Activated naive CD4-positive, alpha-beta T cell treated with anti-CD3 and anti-CD28 coated beads, Interleukin-2, amount 50 U/mL, for 24 hours (primary cell): ENCODE data around the gene TM9SF4.

Source experiments
- H3K27ac Mint-ChIP-seq: one replicate; pipeline ENCODE4 v1.8.0; 2021; ENCODE audit warnings: mild to moderate bottlenecking, mixed read lengths
- H3K27me3 Mint-ChIP-seq: one replicate; pipeline ENCODE4 v1.8.0; 2021; ENCODE audit warnings: mixed read lengths
- H3K36me3 Mint-ChIP-seq: one replicate; pipeline ENCODE4 v1.8.0; 2021; ENCODE audit warnings: mixed read lengths
- H3K4me1 Mint-ChIP-seq: one replicate; pipeline ENCODE4 v1.8.0; 2021; ENCODE audit warnings: mixed read lengths
- H3K4me3 Mint-ChIP-seq: one replicate; pipeline ENCODE4 v1.8.0; 2021; ENCODE audit warnings: mild to moderate bottlenecking, mixed read lengths
- H3K9me3 Mint-ChIP-seq: one replicate; pipeline ENCODE4 v1.8.0; 2021; ENCODE audit warnings: mixed read lengths

TM9SF4 gene

GRCh38 chr20:32079655-32080109 lies 29.8 kb upstream of the TM9SF4 start:
- peaks cover 1% of the 10 kb centered on the region for H3K27me3 Mint-ChIP-seq

GRCh38 chr20:32080783-32081182 lies 28.7 kb upstream of the TM9SF4 start:
- no peak overlapping the region for H3K4me3 Mint-ChIP-seq

More at GRCh38 chr20:32079655-32080109, 29.8 kb upstream of the TM9SF4 start:
- Mint-ChIP-seq H3K9me3 (no peaks in the 10 kb centered on the region), H3K4me3 (no peak overlapping the region), H3K27ac (no peak overlapping the region), H3K4me1 (no peaks in the 10 kb centered on the region), H3K36me3 (no peaks in the 10 kb centered on the region)

GRCh38 chr20:32083469-32083868 lies 26.0 kb upstream of the TM9SF4 start:
- Mint-ChIP-seq H3K9me3 (no peaks in the 10 kb centered on the region), H3K4me3 (no peak overlapping the region), H3K36me3 (no peaks in the 10 kb centered on the region), H3K4me1 (no peaks in the 10 kb centered on the region), H3K27me3 (peaks cover 3% of the 10 kb centered on the region), H3K27ac (no peak overlapping the region)

More at GRCh38 chr20:32080783-32081182, 28.7 kb upstream of the TM9SF4 start:
- H3K4me1 Mint-ChIP-seq, result no peaks in the 10 kb centered on the region
- H3K36me3 Mint-ChIP-seq, result no peaks in the 10 kb centered on the region
- H3K9me3 Mint-ChIP-seq, result no peaks in the 10 kb centered on the region
- H3K27me3 Mint-ChIP-seq, result peaks cover 4% of the 10 kb centered on the region
- no peak overlapping the region for H3K27ac Mint-ChIP-seq

GRCh38 chr20:32087070-32087469 lies 22.4 kb upstream of the TM9SF4 start:
- Mint-ChIP-seq H3K9me3 (no peaks in the 10 kb centered on the region), H3K36me3 (no peaks in the 10 kb centered on the region), H3K4me3 (no peak overlapping the region), H3K4me1 (peaks cover 4% of the 10 kb centered on the region), H3K27ac (no peak overlapping the region), H3K27me3 (peaks cover 3% of the 10 kb centered on the region)

- H3K9me3 Mint-ChIP-seq, result no peaks in the 10 kb centered on the region
- no peaks in the 10 kb centered on the region for H3K36me3 Mint-ChIP-seq
- H3K4me1 Mint-ChIP-seq, result peaks cover 4% of the 10 kb centered on the region
- H3K27ac Mint-ChIP-seq, result no peak overlapping the region
- H3K27me3 Mint-ChIP-seq, result peaks cover 3% of the 10 kb centered on the region
- no peak overlapping the region for H3K4me3 Mint-ChIP-seq
Observed at GRCh38 chr20:32088759-32089158, 20.8 kb upstream of the TM9SF4 start.

- Mint-ChIP-seq H3K9me3 (no peaks in the 10 kb centered on the region), H3K27ac (no peak overlapping the region), H3K4me1 (peaks cover 4% of the 10 kb centered on the region), H3K27me3 (peaks cover 2% of the 10 kb centered on the region), H3K4me3 (no peak overlapping the region), H3K36me3 (no peaks in the 10 kb centered on the region)
Observed at GRCh38 chr20:32089637-32090362, 19.7 kb upstream of the TM9SF4 start.

GRCh38 chr20:32091888-32092346 lies 17.6 kb upstream of the TM9SF4 start:
- H3K4me1 Mint-ChIP-seq, result peaks cover 4% of the 10 kb centered on the region
- H3K27ac Mint-ChIP-seq, result peak overlapping the region; percentile 35
- H3K9me3 Mint-ChIP-seq, result no peaks in the 10 kb centered on the region
- no peak overlapping the region for H3K4me3 Mint-ChIP-seq
- H3K36me3 Mint-ChIP-seq, result no peaks in the 10 kb centered on the region
- no peaks in the 10 kb centered on the region for H3K27me3 Mint-ChIP-seq

- Mint-ChIP-seq H3K36me3 (no peaks in the 10 kb centered on the region), H3K4me3 (no peak overlapping the region), H3K4me1 (no peaks in the 10 kb centered on the region), H3K9me3 (no peaks in the 10 kb centered on the region), H3K27ac (no peak overlapping the region), H3K27me3 (peaks cover 5% of the 10 kb centered on the region)
Observed at GRCh38 chr20:32098786-32099185, 10.7 kb upstream of the TM9SF4 start.

- H3K9me3 Mint-ChIP-seq, result no peaks in the 10 kb centered on the region
- no peaks in the 10 kb centered on the region for H3K27me3 Mint-ChIP-seq
- H3K4me3 Mint-ChIP-seq, result peak overlapping the region; percentile 23
- peaks cover 2% of the 10 kb centered on the region for H3K36me3 Mint-ChIP-seq
- H3K27ac Mint-ChIP-seq, result no peak overlapping the region
- peaks cover 31% of the 10 kb centered on the region for H3K4me1 Mint-ChIP-seq
Observed at GRCh38 chr20:32108814-32109391, 611 bp upstream of the TM9SF4 start.

- peak overlapping the region; percentile 92 for H3K4me3 Mint-ChIP-seq
- H3K36me3 Mint-ChIP-seq, result peaks cover 2% of the 10 kb centered on the region
- H3K4me1 Mint-ChIP-seq, result peaks cover 43% of the 10 kb centered on the region
- no peaks in the 10 kb centered on the region for H3K27me3 Mint-ChIP-seq
- H3K9me3 Mint-ChIP-seq, result no peaks in the 10 kb centered on the region
- peak overlapping the region; percentile 99 for H3K27ac Mint-ChIP-seq
Observed at GRCh38 chr20:32110173-32110704, 725 bp downstream of the TM9SF4 start.

- H3K36me3 Mint-ChIP-seq, result peaks cover 2% of the 10 kb centered on the region
- H3K27me3 Mint-ChIP-seq, result no peaks in the 10 kb centered on the region
- peaks cover 46% of the 10 kb centered on the region for H3K4me1 Mint-ChIP-seq
- H3K27ac Mint-ChIP-seq, result peak overlapping the region; percentile 60
- peak overlapping the region; percentile 92 for H3K4me3 Mint-ChIP-seq
- no peaks in the 10 kb centered on the region for H3K9me3 Mint-ChIP-seq
Observed at GRCh38 chr20:32110727-32111126, 1.2 kb downstream of the TM9SF4 start.

GRCh38 chr20:32111156-32111686 lies 1.7 kb downstream of the TM9SF4 start:
- Mint-ChIP-seq H3K9me3 (no peaks in the 10 kb centered on the region), H3K36me3 (peaks cover 2% of the 10 kb centered on the region), H3K4me3 (peak overlapping the region; percentile 92), H3K27me3 (no peaks in the 10 kb centered on the region), H3K27ac (peak overlapping the region; percentile 60), H3K4me1 (peaks cover 50% of the 10 kb centered on the region)

GRCh38 chr20:32111753-32112152 lies 2.2 kb downstream of the TM9SF4 start:
- Mint-ChIP-seq H3K4me3 (peak overlapping the region; percentile 92), H3K36me3 (peaks cover 2% of the 10 kb centered on the region), H3K27me3 (no peaks in the 10 kb centered on the region), H3K9me3 (no peaks in the 10 kb centered on the region), H3K4me1 (peaks cover 55% of the 10 kb centered on the region), H3K27ac (peak overlapping the region; percentile 60)

- Mint-ChIP-seq H3K36me3 (peaks cover 2% of the 10 kb centered on the region), H3K4me3 (no peak overlapping the region), H3K27me3 (no peaks in the 10 kb centered on the region), H3K4me1 (peaks cover 63% of the 10 kb centered on the region), H3K9me3 (no peaks in the 10 kb centered on the region), H3K27ac (peak overlapping the region; percentile 53)
Observed at GRCh38 chr20:32112841-32113240, 3.3 kb downstream of the TM9SF4 start.

- peaks cover 63% of the 10 kb centered on the region for H3K4me1 Mint-ChIP-seq
- peak overlapping the region; percentile 53 for H3K27ac Mint-ChIP-seq
- no peak overlapping the region for H3K4me3 Mint-ChIP-seq
Observed at GRCh38 chr20:32113591-32114260, 4.2 kb downstream of the TM9SF4 start.

More at GRCh38 chr20:32113591-32114260, 4.2 kb downstream of the TM9SF4 start:
- no peaks in the 10 kb centered on the region for H3K27me3 Mint-ChIP-seq
- peaks cover 2% of the 10 kb centered on the region for H3K36me3 Mint-ChIP-seq
- no peaks in the 10 kb centered on the region for H3K9me3 Mint-ChIP-seq
